ENCODE results near the gene ZIK1.

Gene ZIK1

GRCh38 chr19:57583521-57584416 lies at the start of gene ZIK1:
Gene ZIK1 (plus strand): TSS chr19:57584145. CDS start chr19:57584357, 212 bp downstream.
- peak; percentile 75 for DNase-seq (ENCODE audit: low spot score)

- DNase-seq (ENCODE audit: low spot score), result no peak
These were observed 45.9 kb upstream of the ZIK1 start for GRCh38 chr19:57537953-57538547.

- no peak for DNase-seq (ENCODE audit: low spot score)
These were observed 37.4 kb upstream of the ZIK1 start for GRCh38 chr19:57546513-57546912.

GRCh38 chr19:57552432-57552831 lies 31.5 kb upstream of the ZIK1 start:
- DNase-seq (ENCODE audit: low spot score), result no peak

- no peak for DNase-seq (ENCODE audit: low spot score)
These were observed 26.3 kb upstream of the ZIK1 start for GRCh38 chr19:57557659-57558058.

GRCh38 chr19:57558525-57558924 lies 25.4 kb upstream of the ZIK1 start:
- DNase-seq (ENCODE audit: low spot score), result no peak

- no peak for DNase-seq (ENCODE audit: low spot score)
These were observed 24.9 kb upstream of the ZIK1 start for GRCh38 chr19:57559008-57559403.

GRCh38 chr19:57559404-57560025 lies 24.4 kb upstream of the ZIK1 start, which contains the start of gene ZNF550:
Gene ZNF550 (minus strand): TSS chr19:57559863. CDS start chr19:57559682, 181 bp downstream.
- peak; percentile 83 for DNase-seq (ENCODE audit: low spot score)

GRCh38 chr19:57560049-57560491 lies 23.9 kb upstream of the ZIK1 start:
- DNase-seq (ENCODE audit: low spot score), result no peak

- DNase-seq (ENCODE audit: low spot score), result no peak
These were observed 20.4 kb upstream of the ZIK1 start for GRCh38 chr19:57563547-57563946.

- DNase-seq (ENCODE audit: low spot score), result no peak
These were observed 17.3 kb upstream of the ZIK1 start for GRCh38 chr19:57566396-57567265.

GRCh38 chr19:57570707-57571106 lies 13.2 kb upstream of the ZIK1 start:
- no peak for DNase-seq (ENCODE audit: low spot score)

- no peak for DNase-seq (ENCODE audit: low spot score)
These were observed 11.5 kb upstream of the ZIK1 start for GRCh38 chr19:57572415-57572947.

GRCh38 chr19:57576661-57577060 lies 7.3 kb upstream of the ZIK1 start:
- no peak for DNase-seq (ENCODE audit: low spot score)

GRCh38 chr19:57578487-57579205 lies 5.3 kb upstream of the ZIK1 start, which contains the start of gene ZNF416:
Gene ZNF416 (minus strand): TSS chr19:57578911. CDS start chr19:57578704, 207 bp downstream.
- peak; percentile 97 for DNase-seq (ENCODE audit: low spot score)

- DNase-seq (ENCODE audit: low spot score), result no peak
These were observed 833 bp upstream of the ZIK1 start for GRCh38 chr19:57583104-57583520.

- DNase-seq (ENCODE audit: low spot score), result no peak
These were observed 3.6 kb downstream of the ZIK1 start for GRCh38 chr19:57587529-57587928.

GRCh38 chr19:57599377-57599760 lies 15.4 kb downstream of the ZIK1 start:
- DNase-seq (ENCODE audit: low spot score), result no peak

- peak; percentile 88 for DNase-seq (ENCODE audit: low spot score)
These were observed 15.9 kb downstream of the ZIK1 start, which contains the start of gene ZNF530 for GRCh38 chr19:57599761-57600383. Gene ZNF530 (plus strand): TSS chr19:57599885. CDS start chr19:57604346, 4,461 bp downstream.

GRCh38 chr19:57606931-57607330 lies 23.0 kb downstream of the ZIK1 start:
- DNase-seq (ENCODE audit: low spot score), result no peak
